RWPE2 (cell line): ENCODE measurements around the gene KCND2.

Experiments used
- ATAC-seq: fragments of 200-7000 bp; cut with Tn5 transposase; 3 replicates; pipeline ENCODE4 v1.9.1; 2021; ENCODE audit warnings: low read depth
- DNase-seq: peaks from one replicate; pipeline ENCODE4 v3.0.0-alpha.2; 2020; ENCODE audit warnings: low spot score
- H3K27ac ChIP-seq: fragments of 450-650 bp; 2 replicates; pipeline ENCODE4 v1.5.1; 2017; ENCODE audit warnings: mild to moderate bottlenecking; ENCODE audit not compliant: poor library complexity, severe bottlenecking
- H3K27me3 ChIP-seq: fragments of 250-450 bp; sonication (Bioruptor Pico); 2 replicates; pipeline ENCODE4 v1.5.1; 2021; ENCODE audit warnings: mild to moderate bottlenecking, moderate library complexity; ENCODE audit not compliant: insufficient read depth, poor library complexity, severe bottlenecking
- H3K36me3 ChIP-seq: fragments of 250-450 bp; sonication (Bioruptor Pico); 2 replicates; pipeline ENCODE4 v1.5.1; 2020; ENCODE audit warnings: low read depth, mild to moderate bottlenecking, moderate library complexity
- H3K4me1 ChIP-seq: fragments of 250-450 bp; sonication (Bioruptor Pico); 2 replicates; pipeline ENCODE4 v1.5.1; 2021; ENCODE audit warnings: mild to moderate bottlenecking, moderate library complexity; ENCODE audit not compliant: insufficient read depth, poor library complexity, severe bottlenecking
- H3K4me3 ChIP-seq: fragments of 250-450 bp; sonication (Bioruptor Pico); 2 replicates; pipeline ENCODE4 v1.5.1; 2021; ENCODE audit warnings: mild to moderate bottlenecking, moderate library complexity; ENCODE audit not compliant: severe bottlenecking
- H3K9me3 ChIP-seq: fragments of 250-450 bp; sonication (Bioruptor Pico); 2 replicates; pipeline ENCODE4 v1.5.1; 2021; ENCODE audit warnings: mild to moderate bottlenecking, moderate library complexity; ENCODE audit not compliant: severe bottlenecking
- TF ChIP-seq, protein P1 (sequence below): fragments of 450-650 bp; IDR thresholded peaks from one replicate; pipeline ENCODE4 v1.5.1; 2017; ENCODE audit warnings: mild to moderate bottlenecking, moderate library complexity; ENCODE audit not compliant: poor library complexity, severe bottlenecking

Gene KCND2

DNA sequence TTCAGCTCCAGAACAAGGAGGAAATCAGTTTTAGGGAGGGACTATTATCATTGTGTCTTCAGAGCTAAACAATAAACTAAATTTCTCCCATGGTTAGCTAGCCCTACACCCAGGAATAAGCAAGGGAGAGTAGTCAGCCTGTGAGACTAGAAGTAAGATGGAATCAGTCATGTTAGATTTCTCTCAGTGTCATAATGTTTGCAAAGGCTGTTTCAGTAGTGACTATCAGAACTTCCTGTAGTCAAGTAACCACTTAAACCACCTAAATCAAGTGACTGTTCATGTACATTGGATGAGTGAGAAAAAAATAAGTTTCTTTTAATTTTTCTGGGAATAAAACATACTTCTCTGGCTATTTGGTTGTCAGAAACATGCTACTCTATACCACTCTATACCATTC, 121.6 kb downstream of the KCND2 start:
- Histone ChIP-seq H3K9me3 (no peaks in the 10 kb centered on the region), H3K27me3 (no peaks in the 10 kb centered on the region), H3K4me3 (no peak overlapping the region), H3K27ac (no peak overlapping the region), H3K4me1 (no peaks in the 10 kb centered on the region), H3K36me3 (no peaks in the 10 kb centered on the region)
- ATAC-seq = no peak
- no peak for DNase-seq
- TF ChIP-seq, protein P1, sequence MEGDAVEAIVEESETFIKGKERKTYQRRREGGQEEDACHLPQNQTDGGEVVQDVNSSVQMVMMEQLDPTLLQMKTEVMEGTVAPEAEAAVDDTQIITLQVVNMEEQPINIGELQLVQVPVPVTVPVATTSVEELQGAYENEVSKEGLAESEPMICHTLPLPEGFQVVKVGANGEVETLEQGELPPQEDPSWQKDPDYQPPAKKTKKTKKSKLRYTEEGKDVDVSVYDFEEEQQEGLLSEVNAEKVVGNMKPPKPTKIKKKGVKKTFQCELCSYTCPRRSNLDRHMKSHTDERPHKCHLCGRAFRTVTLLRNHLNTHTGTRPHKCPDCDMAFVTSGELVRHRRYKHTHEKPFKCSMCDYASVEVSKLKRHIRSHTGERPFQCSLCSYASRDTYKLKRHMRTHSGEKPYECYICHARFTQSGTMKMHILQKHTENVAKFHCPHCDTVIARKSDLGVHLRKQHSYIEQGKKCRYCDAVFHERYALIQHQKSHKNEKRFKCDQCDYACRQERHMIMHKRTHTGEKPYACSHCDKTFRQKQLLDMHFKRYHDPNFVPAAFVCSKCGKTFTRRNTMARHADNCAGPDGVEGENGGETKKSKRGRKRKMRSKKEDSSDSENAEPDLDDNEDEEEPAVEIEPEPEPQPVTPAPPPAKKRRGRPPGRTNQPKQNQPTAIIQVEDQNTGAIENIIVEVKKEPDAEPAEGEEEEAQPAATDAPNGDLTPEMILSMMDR = no peak

DNA sequence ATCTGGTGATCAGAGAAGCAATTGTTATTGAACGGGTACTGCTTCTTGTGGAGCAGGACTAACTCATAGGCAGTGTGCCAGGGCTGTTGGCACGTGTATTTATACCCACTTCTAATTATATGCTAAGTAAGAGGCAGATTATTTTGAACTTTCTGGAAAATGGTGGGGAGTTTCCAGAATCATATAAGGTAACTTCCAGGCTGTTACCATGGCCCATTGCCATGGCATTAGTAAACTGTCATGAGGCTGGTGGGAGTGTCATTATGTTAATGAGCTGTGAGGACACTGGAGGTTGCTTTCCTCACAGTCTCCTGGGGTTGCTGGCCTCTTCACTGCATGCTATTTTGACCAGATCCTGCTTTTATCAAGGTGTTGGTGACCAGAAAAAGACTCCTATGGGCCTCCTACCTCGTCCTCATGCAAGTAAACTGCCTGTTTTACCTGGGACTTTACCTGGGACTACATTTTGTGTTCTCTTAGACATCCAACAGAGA, 122.6 kb downstream of the KCND2 start:
- Histone ChIP-seq H3K27ac (no peak overlapping the region), H3K9me3 (no peaks in the 10 kb centered on the region), H3K4me3 (no peak overlapping the region), H3K4me1 (no peaks in the 10 kb centered on the region), H3K27me3 (no peaks in the 10 kb centered on the region), H3K36me3 (no peaks in the 10 kb centered on the region)
- ATAC-seq (no peak), DNase-seq (no peak)
- TF ChIP-seq, protein P1 = no peak

GRCh38 chr7:120398284-120399000, 125.5 kb downstream of the KCND2 start:
- Histone ChIP-seq H3K9me3 (peaks cover 4% of the 10 kb centered on the region), H3K4me1 (peaks cover 24% of the 10 kb centered on the region), H3K36me3 (no peaks in the 10 kb centered on the region), H3K27me3 (no peaks in the 10 kb centered on the region), H3K4me3 (no peak overlapping the region), H3K27ac (no peak overlapping the region)
- no peak for DNase-seq
- TF ChIP-seq, protein P1 = no peak
- no peak for ATAC-seq

- Histone ChIP-seq H3K27me3 (no peaks in the 10 kb centered on the region), H3K36me3 (no peaks in the 10 kb centered on the region), H3K4me3 (no peak overlapping the region), H3K27ac (no peak overlapping the region), H3K4me1 (peaks cover 34% of the 10 kb centered on the region), H3K9me3 (peaks cover 4% of the 10 kb centered on the region)
- no peak for DNase-seq
- TF ChIP-seq, protein P1 = no peak
- no peak for ATAC-seq
Observed at GRCh38 chr7:120400806-120401455, 128.0 kb downstream of the KCND2 start.
